Measurements from ENCODE around the gene SLC4A5.
A peak's percentile ranks its signal among the peaks of the same experiment; 100 is the strongest.

The SLC4A5 gene

DNA sequence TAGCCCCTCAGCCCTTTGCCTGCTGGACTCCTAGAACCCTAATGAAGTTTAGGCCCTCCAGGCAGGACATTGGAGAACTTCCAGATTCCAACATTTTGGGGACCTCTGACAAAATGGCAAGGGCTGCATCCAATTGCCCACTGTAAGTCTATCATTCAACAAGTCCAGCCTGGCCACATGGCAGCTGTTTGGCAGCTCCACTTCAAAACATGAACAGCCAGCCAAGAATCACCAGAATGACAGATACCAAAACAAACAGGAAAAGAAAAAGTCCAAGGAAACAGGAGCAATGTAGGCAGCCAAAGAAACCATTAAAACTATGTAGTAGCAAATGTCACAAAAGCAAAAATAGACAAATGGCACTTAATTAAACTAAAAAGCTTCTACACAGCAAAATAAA lies 25.5 kb downstream of the SLC4A5 start:
- Histone ChIP-seq H3K9me3 (no peaks in the 10 kb centered on the region), H3K27me3 (ENCODE audit: low read depth) (no peaks in the 10 kb centered on the region), H3K4me1 (peaks cover 4% of the 10 kb centered on the region; the same call in 1 of the 2 replicates), H3K4me3 (no peak overlapping the region), H3K36me3 (replicated peaks) (no peaks in the 10 kb centered on the region)
- no peak for DNase-seq (ENCODE audit: low spot score in 2 of 2)
- in situ Hi-C loops (cut with MboI; ENCODE audit: low sequenced_read_pairs), result no loop called here

DNA sequence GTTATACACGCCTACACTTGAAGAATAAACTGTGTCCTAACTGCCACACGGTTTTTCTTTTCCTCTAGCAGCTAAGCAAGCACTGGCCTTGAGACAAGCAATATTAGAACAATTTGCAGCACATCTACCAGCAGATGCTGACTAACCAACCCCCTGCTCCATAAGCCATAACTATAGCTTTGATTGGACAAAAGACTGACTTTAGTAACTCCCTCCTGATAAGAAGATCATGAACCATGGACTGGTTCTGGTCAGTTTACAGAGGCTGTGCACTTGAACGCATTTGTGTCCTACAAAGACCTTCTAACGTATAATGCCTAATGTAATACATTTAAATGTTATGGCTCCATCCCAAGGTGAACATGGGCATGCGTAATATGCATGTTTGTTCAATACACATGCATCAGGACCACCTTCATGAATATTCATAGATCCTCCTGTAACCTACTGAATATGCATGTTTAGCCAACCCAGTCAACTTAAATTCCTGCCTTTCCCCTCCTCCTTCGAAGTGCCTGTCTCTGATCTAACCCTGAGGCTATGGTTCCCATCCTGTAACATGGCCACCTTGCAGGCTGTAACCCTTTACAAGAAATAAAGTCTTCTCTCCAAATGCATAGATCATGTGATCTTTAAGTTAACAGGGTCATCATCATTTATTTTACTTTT lies 26.5 kb downstream of the SLC4A5 start:
- no peak for DNase-seq (ENCODE audit: low spot score in 2 of 2)
- Histone ChIP-seq H3K36me3 (replicated peaks) (no peaks in the 10 kb centered on the region), H3K27me3 (ENCODE audit: low read depth) (no peaks in the 10 kb centered on the region), H3K4me1 (peaks cover 4% of the 10 kb centered on the region; the same call in 1 of the 2 replicates), H3K4me3 (no peak overlapping the region), H3K9me3 (no peaks in the 10 kb centered on the region)
- in situ Hi-C loops (cut with MboI; ENCODE audit: low sequenced_read_pairs), result no loop called here

DNA sequence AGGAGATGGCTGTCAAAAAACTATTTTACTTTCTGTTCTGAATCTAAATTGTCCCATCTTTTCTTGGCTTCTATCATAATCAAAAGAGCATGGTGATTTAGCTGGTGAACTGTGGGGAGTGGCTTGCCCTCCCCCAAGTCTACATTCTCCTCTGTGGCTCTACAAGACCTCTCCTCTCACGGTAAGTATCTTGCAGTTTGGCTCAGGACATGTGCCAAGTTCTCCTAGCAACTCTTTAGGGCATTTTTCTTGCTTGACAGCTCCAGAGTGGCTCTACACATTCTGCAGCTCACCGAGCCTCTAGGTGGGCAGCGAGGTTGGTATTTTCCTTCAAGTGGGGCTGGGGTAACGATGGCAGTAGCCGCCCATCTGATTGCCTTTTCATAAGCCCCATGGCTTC lies 29.1 kb downstream of the SLC4A5 start:
- Histone ChIP-seq H3K36me3 (replicated peaks) (no peaks in the 10 kb centered on the region), H3K27me3 (ENCODE audit: low read depth) (no peaks in the 10 kb centered on the region), H3K4me1 (peaks cover 4% of the 10 kb centered on the region; the same call in 1 of the 2 replicates), H3K4me3 (no peak overlapping the region), H3K9me3 (no peaks in the 10 kb centered on the region)
- in situ Hi-C loops (cut with MboI; ENCODE audit: low sequenced_read_pairs), result no loop called here
- DNase-seq (ENCODE audit: low spot score in 2 of 2), result no peak

DNA sequence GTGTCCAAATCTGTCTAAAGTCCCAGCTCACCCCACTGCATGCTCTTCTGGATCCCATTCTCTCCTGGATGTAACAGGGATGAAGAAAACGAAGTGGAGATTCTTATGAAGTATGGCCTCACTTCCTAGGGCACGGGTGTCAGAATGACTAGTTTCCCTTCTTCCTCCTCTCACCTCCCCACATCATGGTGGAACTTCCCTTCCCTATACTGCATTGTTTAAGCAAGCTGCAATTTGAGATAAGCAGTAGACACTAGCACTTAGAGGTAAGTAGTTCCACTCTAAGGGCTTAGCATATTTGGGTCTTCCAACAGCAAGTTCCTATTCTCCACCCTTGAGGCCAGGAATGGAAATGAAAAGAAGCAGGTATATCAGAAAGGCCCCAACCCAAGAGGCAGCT lies 29.7 kb downstream of the SLC4A5 start:
- Histone ChIP-seq H3K9me3 (no peaks in the 10 kb centered on the region), H3K36me3 (replicated peaks) (no peaks in the 10 kb centered on the region), H3K4me3 (no peak overlapping the region), H3K27me3 (ENCODE audit: low read depth) (no peaks in the 10 kb centered on the region), H3K4me1 (peaks cover 4% of the 10 kb centered on the region; the same call in 1 of the 2 replicates)
- no peak for DNase-seq (ENCODE audit: low spot score in 2 of 2)
- in situ Hi-C loops (cut with MboI; ENCODE audit: low sequenced_read_pairs), result no loop called here

DNA sequence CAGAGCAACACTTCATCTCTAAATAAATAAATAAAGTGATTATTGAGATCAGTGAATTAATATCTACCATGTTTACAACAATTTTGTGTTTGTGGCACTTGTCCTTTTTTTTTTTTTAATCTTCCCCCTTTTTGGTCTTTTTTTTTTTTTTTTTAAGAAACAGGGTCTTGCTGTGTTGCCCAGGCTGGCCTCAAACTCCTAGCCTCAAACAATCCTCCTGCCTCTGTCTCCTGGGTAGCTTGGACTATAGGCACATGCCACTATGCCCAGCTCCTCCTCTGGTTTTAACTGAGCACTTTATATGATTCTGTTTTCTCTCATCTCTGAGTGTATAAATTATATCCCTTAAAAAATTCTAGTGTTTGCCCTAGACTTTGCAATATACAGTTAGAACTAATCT lies 30.3 kb downstream of the SLC4A5 start:
- no peak for DNase-seq (ENCODE audit: low spot score in 2 of 2)
- Histone ChIP-seq H3K4me1 (peaks cover under 1% of the 10 kb centered on the region; the same call in 1 of the 2 replicates), H3K9me3 (no peaks in the 10 kb centered on the region), H3K27me3 (ENCODE audit: low read depth) (no peaks in the 10 kb centered on the region), H3K36me3 (replicated peaks) (no peaks in the 10 kb centered on the region), H3K4me3 (no peak overlapping the region)
- in situ Hi-C loops (cut with MboI; ENCODE audit: low sequenced_read_pairs), result no loop called here

DNA sequence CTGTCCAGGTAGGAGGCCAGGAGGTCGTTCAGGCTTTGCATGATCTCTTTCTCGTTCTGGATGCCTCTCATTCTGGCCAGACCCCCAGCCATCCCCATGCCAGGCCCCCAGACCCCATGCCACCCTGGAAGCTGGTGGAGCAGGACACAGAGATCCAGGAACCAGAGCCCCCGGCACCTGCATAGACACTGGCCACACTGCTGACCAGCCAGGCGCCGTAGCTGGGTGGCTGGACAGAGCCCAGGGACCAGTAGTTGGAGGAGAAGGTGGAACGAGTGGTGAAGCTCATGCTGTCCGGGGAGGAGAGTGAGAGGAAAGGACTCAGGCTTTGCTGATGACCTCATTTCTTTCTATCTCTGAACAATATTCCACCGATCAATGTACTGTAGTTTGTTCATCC lies 35.5 kb downstream of the SLC4A5 start:
- no peaks in the 10 kb centered on the region for H3K36me3 ChIP-seq (replicated peaks)
- H3K9me3 ChIP-seq, result no peaks in the 10 kb centered on the region
- no peak for DNase-seq (ENCODE audit: low spot score in 2 of 2)
- no peaks in the 10 kb centered on the region for H3K4me1 ChIP-seq
- in situ Hi-C loops (cut with MboI; ENCODE audit: low sequenced_read_pairs), result no loop called here
- H3K27me3 ChIP-seq (ENCODE audit: low read depth), result no peaks in the 10 kb centered on the region
- no peak overlapping the region for H3K4me3 ChIP-seq

DNA sequence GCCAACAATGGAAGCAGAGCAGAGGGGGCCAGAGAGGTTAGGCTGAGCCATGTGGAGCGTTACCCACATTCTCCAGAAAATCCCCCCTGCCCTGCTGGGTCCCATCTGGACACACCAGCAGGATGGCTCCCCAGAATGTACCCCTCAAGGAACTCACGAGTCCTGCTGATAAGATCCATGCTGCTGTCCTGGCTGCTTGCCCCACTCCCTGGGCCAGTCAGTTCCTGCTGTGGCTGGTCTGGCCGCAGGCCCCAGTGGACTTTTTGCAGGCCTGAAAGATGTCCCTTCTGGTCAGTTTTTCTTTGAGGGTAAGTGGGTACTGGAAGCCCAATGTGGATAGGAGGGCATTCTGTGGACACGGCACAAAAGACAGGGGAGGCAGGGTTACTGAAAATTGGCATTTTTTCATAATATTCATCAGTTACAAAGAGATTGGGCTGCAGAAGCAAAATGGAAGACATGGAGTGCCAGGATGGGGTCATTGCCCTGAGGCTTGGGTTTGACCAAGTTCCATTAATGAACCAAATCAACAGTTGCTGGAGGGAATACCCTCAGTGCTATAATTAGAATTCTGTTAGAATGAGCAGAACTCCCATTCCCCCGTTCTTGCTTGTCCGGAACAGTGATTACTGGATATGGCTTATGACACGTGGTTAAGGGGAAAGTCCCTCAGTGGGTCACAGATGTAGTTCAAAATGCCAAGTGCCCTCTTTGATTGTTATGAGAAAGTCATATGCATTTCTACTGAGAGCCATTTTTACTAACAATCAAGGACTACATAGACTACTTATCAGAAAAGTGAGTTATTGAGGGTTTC lies 38.7 kb downstream of the SLC4A5 start:
- H3K4me3 ChIP-seq, result no peak overlapping the region

DNA sequence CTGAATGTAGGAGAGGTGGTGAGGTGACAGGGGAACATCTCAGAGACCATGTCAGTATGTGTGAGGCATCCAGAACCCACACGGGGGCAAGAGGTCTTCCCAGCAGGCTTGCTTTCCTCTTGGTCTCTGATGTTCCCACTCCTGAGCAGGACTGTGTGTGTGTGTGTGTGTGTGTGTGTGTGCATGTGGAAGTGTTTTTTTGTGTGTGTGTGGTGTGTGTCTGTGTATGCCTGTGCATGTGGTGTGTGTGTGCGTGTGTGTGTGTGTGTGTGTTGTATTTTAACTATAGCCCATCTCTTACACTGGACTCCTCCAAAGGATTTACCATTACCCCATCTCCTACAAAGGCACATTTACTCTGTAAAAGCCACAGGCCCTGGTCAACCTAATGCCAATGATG lies 40.4 kb downstream of the SLC4A5 start:
- H3K4me3 ChIP-seq, result no peak overlapping the region
- no peaks in the 10 kb centered on the region for H3K36me3 ChIP-seq (replicated peaks)
- H3K27me3 ChIP-seq (ENCODE audit: low read depth), result no peaks in the 10 kb centered on the region
- H3K9me3 ChIP-seq, result 0 out of 2 replicates have a peak, but pooled peaks cover 5% of the 10 kb centered on the region
- no peak for DNase-seq (ENCODE audit: low spot score in 2 of 2)
- peaks cover under 1% of the 10 kb centered on the region; the same call in 1 of the 2 replicates for H3K4me1 ChIP-seq
- in situ Hi-C loops (cut with MboI; ENCODE audit: low sequenced_read_pairs), result no loop called here

More for the DNA sequence above, 38.7 kb downstream of the SLC4A5 start:
- H3K4me1 ChIP-seq, result no peaks in the 10 kb centered on the region
- in situ Hi-C loops (cut with MboI; ENCODE audit: low sequenced_read_pairs), result no loop called here
- H3K27me3 ChIP-seq (ENCODE audit: low read depth), result no peaks in the 10 kb centered on the region
- H3K36me3 ChIP-seq (replicated peaks), result no peaks in the 10 kb centered on the region
- no peaks in the 10 kb centered on the region for H3K9me3 ChIP-seq
- no peak for DNase-seq (ENCODE audit: low spot score in 2 of 2)

DNA sequence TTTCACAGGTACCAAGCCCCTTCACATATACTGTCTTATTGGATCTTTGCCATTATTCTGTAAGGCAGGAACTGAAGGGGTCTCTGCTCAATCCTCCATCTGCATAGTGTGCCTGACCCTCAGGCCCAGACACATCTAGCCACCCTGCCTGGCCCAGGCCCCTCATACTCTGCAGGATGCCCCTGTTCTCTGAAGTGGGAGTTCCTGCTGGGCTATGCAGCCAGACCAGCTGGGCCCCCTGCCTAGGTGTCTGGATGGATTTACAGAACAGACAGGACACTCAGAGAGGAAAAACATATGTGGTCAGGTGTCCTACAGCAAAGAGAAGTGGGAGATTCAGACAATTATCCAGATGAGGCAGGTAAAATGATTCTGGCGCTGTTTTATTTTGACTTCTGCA lies 42.0 kb downstream of the SLC4A5 start:
- Histone ChIP-seq H3K27me3 (ENCODE audit: low read depth) (no peaks in the 10 kb centered on the region), H3K9me3 (0 out of 2 replicates have a peak, but pooled peaks cover 5% of the 10 kb centered on the region), H3K4me1 (peaks cover 9% of the 10 kb centered on the region), H3K4me3 (no peak overlapping the region), H3K36me3 (replicated peaks) (no peaks in the 10 kb centered on the region)
- in situ Hi-C loops (cut with MboI; ENCODE audit: low sequenced_read_pairs), result no loop called here
- no peak for DNase-seq (ENCODE audit: low spot score in 2 of 2)

DNA sequence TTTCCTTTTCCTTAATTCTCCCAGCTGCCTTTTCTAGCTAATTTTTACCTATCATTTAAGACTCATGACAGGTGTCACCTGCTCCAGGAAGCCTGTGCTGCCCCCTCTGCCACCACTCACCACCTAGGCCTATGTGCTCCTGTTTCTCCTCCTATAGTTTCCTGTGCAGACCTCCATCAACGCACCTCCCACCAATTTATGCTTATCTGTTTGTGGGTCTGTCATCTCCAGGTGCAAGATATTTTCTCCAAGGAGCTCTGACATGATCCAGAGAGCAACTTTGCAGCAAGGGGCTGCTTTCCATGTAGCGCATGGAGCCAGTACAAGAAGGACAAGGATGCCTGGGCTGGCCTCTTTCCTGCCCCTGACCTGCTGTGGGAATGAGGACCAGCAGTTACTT lies 42.7 kb downstream of the SLC4A5 start:
- Histone ChIP-seq H3K4me3 (no peak overlapping the region), H3K9me3 (0 out of 2 replicates have a peak, but pooled peaks cover 5% of the 10 kb centered on the region), H3K4me1 (peaks cover 9% of the 10 kb centered on the region), H3K36me3 (replicated peaks) (no peaks in the 10 kb centered on the region), H3K27me3 (ENCODE audit: low read depth) (no peaks in the 10 kb centered on the region)
- no peak for DNase-seq (ENCODE audit: low spot score in 2 of 2)
- in situ Hi-C loops (cut with MboI; ENCODE audit: low sequenced_read_pairs), result no loop called here

DNA sequence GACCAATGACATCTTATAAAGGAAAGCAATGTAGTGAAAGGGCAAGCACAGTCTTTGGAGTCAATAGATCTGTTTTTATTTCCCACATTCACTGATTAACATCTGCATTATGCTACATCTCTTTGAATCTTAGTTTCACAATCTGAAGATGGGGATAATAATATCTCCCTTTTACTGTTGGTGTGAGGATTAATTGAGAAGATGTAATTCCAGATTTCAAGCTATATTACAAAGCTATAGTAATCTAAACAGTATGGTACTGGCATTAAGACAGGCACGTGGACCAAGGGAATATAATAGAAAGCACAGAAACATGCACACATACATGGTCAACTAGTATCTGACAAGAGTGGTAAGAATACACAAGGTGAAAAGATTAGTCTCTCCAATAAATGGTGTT lies 45.3 kb downstream of the SLC4A5 start:
- in situ Hi-C loops (cut with MboI; ENCODE audit: low sequenced_read_pairs), result no loop called here
- Histone ChIP-seq H3K27me3 (ENCODE audit: low read depth) (no peaks in the 10 kb centered on the region), H3K4me1 (peaks cover 23% of the 10 kb centered on the region), H3K9me3 (0 out of 2 replicates have a peak, but pooled peaks cover 5% of the 10 kb centered on the region), H3K4me3 (no peak overlapping the region), H3K36me3 (replicated peaks) (no peaks in the 10 kb centered on the region)
- no peak for DNase-seq (ENCODE audit: low spot score in 2 of 2)

DNA sequence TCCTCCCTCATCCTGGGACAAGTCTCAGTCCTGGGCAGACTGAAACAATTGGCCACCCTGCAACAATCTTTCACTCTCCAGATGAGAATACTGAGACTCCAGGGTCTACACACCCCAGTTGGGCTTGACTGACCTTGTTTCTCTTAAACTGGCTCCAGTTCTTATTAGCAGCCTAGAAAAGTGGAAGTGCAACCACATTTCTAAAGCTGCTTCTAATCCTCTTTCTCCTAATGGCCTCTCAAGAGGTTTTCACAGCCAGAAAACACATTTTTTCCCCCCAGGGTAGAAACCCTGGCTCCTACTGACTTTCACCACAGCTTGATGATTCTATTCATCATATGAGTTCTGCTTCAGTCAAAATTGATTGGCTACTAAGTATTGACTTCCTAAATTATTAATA lies 45.8 kb downstream of the SLC4A5 start:
- Histone ChIP-seq H3K4me1 (peaks cover 24% of the 10 kb centered on the region), H3K36me3 (replicated peaks) (no peaks in the 10 kb centered on the region), H3K9me3 (0 out of 2 replicates have a peak, but pooled peaks cover 5% of the 10 kb centered on the region), H3K4me3 (no peak overlapping the region), H3K27me3 (ENCODE audit: low read depth) (no peaks in the 10 kb centered on the region)
- in situ Hi-C loops (cut with MboI; ENCODE audit: low sequenced_read_pairs), result no loop called here
- peak in 1 of 2 experiments; percentile 44 for DNase-seq (ENCODE audit: low spot score in 2 of 2)

DNA sequence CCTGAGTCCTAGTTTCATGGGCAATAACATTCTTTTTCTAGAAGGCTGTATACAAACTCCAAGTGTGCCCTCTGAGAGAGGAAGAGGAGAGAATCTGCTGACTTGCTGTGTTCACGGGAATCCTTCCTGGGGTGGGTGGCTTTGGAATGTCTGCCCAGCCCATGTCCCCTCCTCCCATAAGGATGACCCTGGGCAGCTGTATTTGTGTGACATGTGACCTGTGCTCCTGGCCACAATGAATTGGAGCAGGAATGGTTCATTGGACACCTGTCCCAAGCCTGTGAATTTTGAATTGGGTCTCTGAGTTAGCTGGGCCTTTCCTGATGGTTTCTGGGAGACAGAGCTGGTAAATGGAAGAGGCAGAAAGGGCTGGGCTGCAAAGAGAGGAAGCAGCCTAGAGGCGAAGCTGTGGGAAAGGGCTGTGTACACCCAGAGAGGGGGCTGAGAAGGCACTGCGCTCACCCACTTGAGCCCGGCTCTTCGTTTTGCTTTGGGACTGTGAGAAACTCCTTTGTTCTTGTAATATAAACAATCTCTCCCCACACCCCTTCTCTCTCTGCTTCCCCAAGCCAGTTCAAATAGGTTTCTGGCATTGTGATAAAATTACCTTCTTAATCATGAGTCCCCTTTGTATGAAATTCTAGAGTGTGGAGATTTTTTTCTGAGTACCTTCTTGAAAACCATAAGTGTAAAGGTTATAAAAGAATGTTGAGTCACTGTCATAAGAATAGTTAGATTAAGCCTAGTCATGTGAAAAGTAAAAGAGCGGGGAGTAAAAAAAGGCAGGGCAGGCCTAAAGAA lies 49.8 kb downstream of the SLC4A5 start:
- no peaks in the 10 kb centered on the region for H3K36me3 ChIP-seq (replicated peaks)
- DNase-seq (ENCODE audit: low spot score in 2 of 2), result peak; percentile 62 to 79
- H3K9me3 ChIP-seq, result no peaks in the 10 kb centered on the region
- H3K4me3 ChIP-seq, result no peak overlapping the region
- peaks cover 34% of the 10 kb centered on the region for H3K4me1 ChIP-seq
- H3K27me3 ChIP-seq (ENCODE audit: low read depth), result no peaks in the 10 kb centered on the region
- in situ Hi-C loops (cut with MboI; ENCODE audit: low sequenced_read_pairs), result no loop called here

Data from HAP-1 (cell line).